Measurements from ENCODE around the gene STX18. TPM values are rescaled to one million over a fixed set of nuclear protein-coding genes. Genes with fewer than 3 reads are reported as not detected.

Gene STX18
- total RNA-seq, 1 experiment from 2014 or later: 36.5 TPM

DNA sequence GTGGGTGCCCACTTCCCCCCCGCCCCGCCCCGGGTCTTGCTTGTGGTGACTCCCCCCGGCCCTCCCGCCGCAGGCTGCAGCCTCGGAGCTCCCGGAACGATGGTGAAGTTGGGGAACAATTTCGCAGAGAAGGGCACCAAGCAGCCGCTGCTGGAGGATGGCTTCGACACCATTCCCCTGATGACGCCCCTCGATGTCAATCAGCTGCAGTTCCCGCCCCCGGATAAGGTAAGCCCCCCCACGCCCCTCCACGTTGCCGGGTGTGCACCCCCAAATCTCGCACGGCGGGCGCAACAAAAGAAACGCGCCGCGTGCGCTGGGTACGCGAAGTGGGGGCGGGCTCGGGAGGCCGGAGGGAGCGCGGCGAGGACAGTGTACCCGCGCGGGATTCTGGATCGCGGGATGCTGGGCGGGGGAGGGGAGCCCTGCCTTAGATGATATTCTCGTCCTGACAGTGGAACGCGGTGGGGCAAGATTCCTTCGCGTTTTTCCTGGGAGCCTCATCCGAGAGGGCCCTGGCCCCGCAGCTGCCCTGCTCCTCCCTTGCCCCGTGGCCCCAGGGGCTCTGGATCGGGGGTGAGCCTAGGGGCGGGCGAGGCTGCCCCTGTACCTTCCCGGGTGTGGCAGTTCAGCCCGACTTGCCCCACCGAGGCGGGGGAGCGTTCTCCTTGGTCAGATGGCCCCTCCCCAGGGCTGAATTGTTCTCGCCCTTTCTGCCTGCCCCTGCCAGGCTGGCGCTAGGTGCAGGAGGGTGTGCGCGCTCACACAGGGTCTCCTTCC is 154.1 kb downstream of the STX18 start:
- Mint-ChIP-seq H3K27me3 (ENCODE audit: insufficient read depth, unreplicated experiment) (peaks cover 23% of the 10 kb centered on the region), H3K4me1 (ENCODE audit: low read depth, unreplicated experiment) (no peaks in the 10 kb centered on the region), H3K36me3 (ENCODE audit: insufficient read depth, unreplicated experiment) (peaks cover 4% of the 10 kb centered on the region), H3K9me3 (ENCODE audit: unreplicated experiment) (no peaks in the 10 kb centered on the region), H3K27ac (ENCODE audit: unreplicated experiment) (no peak overlapping the region), H3K4me3 (ENCODE audit: unreplicated experiment) (peak overlapping the region; percentile 60)
- Histone ChIP-seq H3K4me1 (peaks cover 14% of the 10 kb centered on the region; the same call in 1 of the 2 replicates), H3K36me3 (ENCODE audit: control insufficient read depth, insufficient read depth, low read length) (no peaks in the 10 kb centered on the region), H3K27me3 (replicated peaks; ENCODE audit: control insufficient read depth, insufficient read depth, low read length) (no peaks in the 10 kb centered on the region; the same call in 1 of the 2 replicates), H3K4me3 (ENCODE audit: low read depth, low read length) (peak overlapping the region; percentile 39; the same call in 1 of the 2 replicates), H3K9me3 (no peaks in the 10 kb centered on the region)
- TF ChIP-seq, protein P1, sequence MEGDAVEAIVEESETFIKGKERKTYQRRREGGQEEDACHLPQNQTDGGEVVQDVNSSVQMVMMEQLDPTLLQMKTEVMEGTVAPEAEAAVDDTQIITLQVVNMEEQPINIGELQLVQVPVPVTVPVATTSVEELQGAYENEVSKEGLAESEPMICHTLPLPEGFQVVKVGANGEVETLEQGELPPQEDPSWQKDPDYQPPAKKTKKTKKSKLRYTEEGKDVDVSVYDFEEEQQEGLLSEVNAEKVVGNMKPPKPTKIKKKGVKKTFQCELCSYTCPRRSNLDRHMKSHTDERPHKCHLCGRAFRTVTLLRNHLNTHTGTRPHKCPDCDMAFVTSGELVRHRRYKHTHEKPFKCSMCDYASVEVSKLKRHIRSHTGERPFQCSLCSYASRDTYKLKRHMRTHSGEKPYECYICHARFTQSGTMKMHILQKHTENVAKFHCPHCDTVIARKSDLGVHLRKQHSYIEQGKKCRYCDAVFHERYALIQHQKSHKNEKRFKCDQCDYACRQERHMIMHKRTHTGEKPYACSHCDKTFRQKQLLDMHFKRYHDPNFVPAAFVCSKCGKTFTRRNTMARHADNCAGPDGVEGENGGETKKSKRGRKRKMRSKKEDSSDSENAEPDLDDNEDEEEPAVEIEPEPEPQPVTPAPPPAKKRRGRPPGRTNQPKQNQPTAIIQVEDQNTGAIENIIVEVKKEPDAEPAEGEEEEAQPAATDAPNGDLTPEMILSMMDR (IDR thresholded peaks at IDR 0.05; ENCODE audit: insufficient read depth in 1 of 2, low read depth in 1 of 2, low read length in 1 of 2, severe bottlenecking in 1 of 2, unreplicated experiment in 1 of 2): no peak
- intact Hi-C loops (cut with micrococcal nuclease; ENCODE audit: unreplicated experiment): no loop called here
- no TSS peak for BruUV-seq (replicated peaks)
- CTCF ChIA-PET: no interaction called here
- DNase-seq: peak in 1 of 2 experiments; percentile 23
- POLR2A ChIA-PET: no interaction called here

DNA sequence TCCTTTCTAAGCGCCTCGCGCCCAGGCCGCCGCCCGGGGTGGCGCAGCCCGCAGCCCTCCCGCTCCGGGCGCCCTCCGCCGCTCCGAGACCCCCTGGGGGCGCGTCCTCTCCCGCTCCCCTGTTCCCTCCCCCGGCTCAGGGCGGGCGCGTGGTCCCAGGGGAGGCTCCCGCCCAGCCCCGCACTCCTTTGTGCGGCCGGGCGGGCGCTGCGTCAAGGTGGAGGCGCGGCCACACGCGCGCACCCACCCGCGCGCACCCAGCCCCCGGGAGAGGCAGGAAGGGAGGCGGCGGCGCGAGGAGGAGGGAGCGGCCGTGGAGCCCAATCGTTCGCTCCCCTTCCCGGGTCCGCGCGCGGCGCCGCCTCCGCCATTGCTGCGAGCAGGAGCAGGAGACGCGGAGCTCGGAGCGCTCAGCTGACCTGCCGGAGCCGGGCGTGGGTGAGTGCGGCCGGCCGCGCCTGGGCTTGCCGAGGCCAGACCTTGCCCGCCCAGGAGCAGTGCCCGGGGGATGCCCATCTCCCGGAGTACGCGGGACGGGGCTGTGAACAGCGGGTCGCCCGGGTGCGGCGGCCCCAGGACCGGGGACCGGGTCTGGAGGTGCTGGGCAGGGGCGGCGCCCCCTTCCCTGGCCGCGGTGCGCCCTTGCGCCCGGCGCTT is 155.0 kb downstream of the STX18 start, which contains the start of gene NSG1:
Gene NSG1, plus strand, starts transcription at position 367 of the 657 bp plus-strand sequence. CDS start 528 bp downstream, outside the sequence.
- POLR2A ChIA-PET: no interaction called here

DNA sequence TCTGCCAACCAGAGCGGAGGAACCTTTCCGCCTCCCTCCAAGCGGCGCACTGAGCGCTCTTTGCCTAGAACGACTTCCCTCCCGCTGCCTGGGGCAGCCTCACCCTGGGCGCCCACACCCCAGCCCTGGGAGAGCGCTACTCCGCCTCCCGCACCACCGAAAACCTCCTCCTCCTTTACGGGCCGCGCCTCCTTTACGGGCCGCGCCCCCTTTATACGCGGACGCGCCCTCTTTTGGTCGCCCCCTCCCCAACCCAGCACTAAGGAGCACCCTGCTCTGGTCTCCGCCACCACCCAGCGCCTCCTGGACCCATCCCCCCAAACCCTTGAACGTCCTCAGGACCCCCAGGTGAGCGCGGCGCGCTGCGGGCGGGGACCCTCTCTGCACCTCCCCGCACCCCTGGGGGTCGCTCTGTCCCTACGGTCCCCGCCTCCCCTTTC is 155.5 kb downstream of the STX18 start:
- Mint-ChIP-seq H3K27me3 (ENCODE audit: insufficient read depth, unreplicated experiment) (peaks cover 31% of the 10 kb centered on the region), H3K9me3 (ENCODE audit: unreplicated experiment) (no peaks in the 10 kb centered on the region), H3K27ac (ENCODE audit: unreplicated experiment) (no peak overlapping the region), H3K4me3 (ENCODE audit: unreplicated experiment) (peak overlapping the region; percentile 77), H3K36me3 (ENCODE audit: insufficient read depth, unreplicated experiment) (peaks cover 4% of the 10 kb centered on the region), H3K4me1 (ENCODE audit: low read depth, unreplicated experiment) (no peaks in the 10 kb centered on the region)
- Histone ChIP-seq H3K36me3 (ENCODE audit: control insufficient read depth, insufficient read depth, low read length) (no peaks in the 10 kb centered on the region), H3K27me3 (replicated peaks; ENCODE audit: control insufficient read depth, insufficient read depth, low read length) (no peaks in the 10 kb centered on the region; the same call in 1 of the 2 replicates), H3K4me3 (ENCODE audit: low read depth, low read length) (peak overlapping the region; percentile 39), H3K4me1 (peaks cover 14% of the 10 kb centered on the region; the same call in 1 of the 2 replicates), H3K9me3 (no peaks in the 10 kb centered on the region)
- no peak for DNase-seq
- CTCF ChIA-PET: no interaction called here
- intact Hi-C loops (cut with micrococcal nuclease; ENCODE audit: unreplicated experiment): no loop called here
- POLR2A ChIA-PET: no interaction called here
- TF ChIP-seq, protein P1 (IDR thresholded peaks at IDR 0.05; ENCODE audit: insufficient read depth in 1 of 2, low read depth in 1 of 2, low read length in 1 of 2, severe bottlenecking in 1 of 2, unreplicated experiment in 1 of 2): no peak
- BruUV-seq (replicated peaks): no TSS peak

More for the DNA sequence above, 155.0 kb downstream of the STX18 start, which contains the start of gene NSG1:
- Histone ChIP-seq H3K9me3 (no peaks in the 10 kb centered on the region), H3K36me3 (ENCODE audit: control insufficient read depth, insufficient read depth, low read length) (no peaks in the 10 kb centered on the region), H3K4me3 (ENCODE audit: low read depth, low read length) (peak within 1 kb of the TSS; percentile 39), H3K27me3 (replicated peaks; ENCODE audit: control insufficient read depth, insufficient read depth, low read length) (no peaks in the 10 kb centered on the region; the same call in 1 of the 2 replicates), H3K4me1 (peaks cover 14% of the 10 kb centered on the region; the same call in 1 of the 2 replicates)
- Mint-ChIP-seq H3K27ac (ENCODE audit: unreplicated experiment) (no peak within 1 kb of the TSS), H3K9me3 (ENCODE audit: unreplicated experiment) (no peaks in the 10 kb centered on the region), H3K4me3 (ENCODE audit: unreplicated experiment) (peak within 1 kb of the TSS; percentile 77), H3K27me3 (ENCODE audit: insufficient read depth, unreplicated experiment) (peaks cover 30% of the 10 kb centered on the region), H3K36me3 (ENCODE audit: insufficient read depth, unreplicated experiment) (peaks cover 4% of the 10 kb centered on the region), H3K4me1 (ENCODE audit: low read depth, unreplicated experiment) (no peaks in the 10 kb centered on the region)
- peak in 1 of 2 experiments; percentile 43 for DNase-seq
- intact Hi-C loops (cut with micrococcal nuclease; ENCODE audit: unreplicated experiment): no loop called here
- CTCF ChIA-PET: no interaction called here
- TF ChIP-seq, protein P1 (IDR thresholded peaks at IDR 0.05; ENCODE audit: insufficient read depth in 1 of 2, low read depth in 1 of 2, low read length in 1 of 2, severe bottlenecking in 1 of 2, unreplicated experiment in 1 of 2): no peak
- BruUV-seq (replicated peaks): no TSS peak
